ENCODE results near the gene ZCCHC24.
A peak's percentile ranks its signal among the peaks of the same experiment; 100 is the strongest.

GRCh38 chr10:79487296-79488194 is 42.1 kb upstream of the ZCCHC24 start:
- TF ChIP-seq CTCF (IDR thresholded peaks at IDR 0.05 in 8 of 11, conservative IDR thresholded peaks at IDR 0.05 in 3 of 11) (peak; percentile 48 to 82 (median 70)), POLR2A (IDR thresholded peaks at IDR 0.05) (no peak), POLR2AphosphoS5 (IDR thresholded peaks at IDR 0.05) (no peak)
